ENCODE data around the gene APOL2. TPM values are rescaled to one million over a fixed set of nuclear protein-coding genes. Genes with fewer than 3 reads are reported as not detected.
A peak's percentile ranks its signal among the peaks of the same experiment; 100 is the strongest.
"Not testable (repeated sequence)": the region's sequence is repeated elsewhere in the genome, so short reads cannot be mapped to it uniquely, and the experiment has no call there.

Gene APOL2
- total RNA-seq, 2 donors from 2014 or later: 2.1 to 7.9 TPM

- peaks cover 38% of the 10 kb centered on the region for H3K9me3 Mint-ChIP-seq
- peaks cover 4% of the 10 kb centered on the region for H3K4me1 Mint-ChIP-seq
- peak; percentile 12 for DNase-seq
- Histone ChIP-seq H3K27ac (ENCODE audit: low read depth, low read length) (no peak overlapping the region), H3K4me3 (ENCODE audit: low read length) (no peak overlapping the region), H3K9ac (ENCODE audit: extremely low read depth, low read length, poor library complexity, severe bottlenecking) (no peak overlapping the region), H3K27me3 (ENCODE audit: control insufficient read depth, insufficient read depth, low read length, poor library complexity, severe bottlenecking) (no peaks in the 10 kb centered on the region), H3K4me1 (ENCODE audit: control insufficient read depth, insufficient read depth, low read length) (no peaks in the 10 kb centered on the region), H3K36me3 (ENCODE audit: control insufficient read depth, insufficient read depth, low read length) (no peaks in the 10 kb centered on the region), H3K9me3 (ENCODE audit: control insufficient read depth, low read length) (peaks cover 35% of the 10 kb centered on the region)
- TF ChIP-seq, protein P1, sequence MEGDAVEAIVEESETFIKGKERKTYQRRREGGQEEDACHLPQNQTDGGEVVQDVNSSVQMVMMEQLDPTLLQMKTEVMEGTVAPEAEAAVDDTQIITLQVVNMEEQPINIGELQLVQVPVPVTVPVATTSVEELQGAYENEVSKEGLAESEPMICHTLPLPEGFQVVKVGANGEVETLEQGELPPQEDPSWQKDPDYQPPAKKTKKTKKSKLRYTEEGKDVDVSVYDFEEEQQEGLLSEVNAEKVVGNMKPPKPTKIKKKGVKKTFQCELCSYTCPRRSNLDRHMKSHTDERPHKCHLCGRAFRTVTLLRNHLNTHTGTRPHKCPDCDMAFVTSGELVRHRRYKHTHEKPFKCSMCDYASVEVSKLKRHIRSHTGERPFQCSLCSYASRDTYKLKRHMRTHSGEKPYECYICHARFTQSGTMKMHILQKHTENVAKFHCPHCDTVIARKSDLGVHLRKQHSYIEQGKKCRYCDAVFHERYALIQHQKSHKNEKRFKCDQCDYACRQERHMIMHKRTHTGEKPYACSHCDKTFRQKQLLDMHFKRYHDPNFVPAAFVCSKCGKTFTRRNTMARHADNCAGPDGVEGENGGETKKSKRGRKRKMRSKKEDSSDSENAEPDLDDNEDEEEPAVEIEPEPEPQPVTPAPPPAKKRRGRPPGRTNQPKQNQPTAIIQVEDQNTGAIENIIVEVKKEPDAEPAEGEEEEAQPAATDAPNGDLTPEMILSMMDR (conservative IDR thresholded peaks at IDR 0.05): no peak
- no peaks in the 10 kb centered on the region for H3K36me3 Mint-ChIP-seq (ENCODE audit: low read depth)
- H3K27ac Mint-ChIP-seq: no peak overlapping the region
- peaks cover 17% of the 10 kb centered on the region for H3K27me3 Mint-ChIP-seq (ENCODE audit: insufficient read depth)
- H3K4me3 Mint-ChIP-seq: no peak overlapping the region
These were observed 26.4 kb downstream of the APOL2 start for GRCh38 chr22:36212901-36213300.

GRCh38 chr22:36211237-36211861, 28.0 kb downstream of the APOL2 start:
- H3K4me3 Mint-ChIP-seq: no peak overlapping the region
- Histone ChIP-seq H3K36me3 (ENCODE audit: control insufficient read depth, insufficient read depth, low read length) (no peaks in the 10 kb centered on the region), H3K9ac (ENCODE audit: extremely low read depth, low read length, poor library complexity, severe bottlenecking) (no peak overlapping the region), H3K4me3 (ENCODE audit: low read length) (no peak overlapping the region), H3K27ac (ENCODE audit: low read depth, low read length) (no peak overlapping the region), H3K27me3 (ENCODE audit: control insufficient read depth, insufficient read depth, low read length, poor library complexity, severe bottlenecking) (no peaks in the 10 kb centered on the region), H3K4me1 (ENCODE audit: control insufficient read depth, insufficient read depth, low read length) (no peaks in the 10 kb centered on the region), H3K9me3 (ENCODE audit: control insufficient read depth, low read length) (peaks cover 35% of the 10 kb centered on the region)
- peaks cover 4% of the 10 kb centered on the region for H3K4me1 Mint-ChIP-seq
- TF ChIP-seq, protein P1 (conservative IDR thresholded peaks at IDR 0.05): no peak
- H3K9me3 Mint-ChIP-seq: peaks cover 38% of the 10 kb centered on the region
- WGBS, 2 experiments (ENCODE audit: insufficient coverage in 1 of 2, insufficient read length in 1 of 2): 90 to 94% methylated on average over 2 to 4 of the region's 4 CpGs
- H3K27me3 Mint-ChIP-seq (ENCODE audit: insufficient read depth): peaks cover 17% of the 10 kb centered on the region
- H3K27ac Mint-ChIP-seq: no peak overlapping the region
- DNase-seq: peak; percentile 12
- no peaks in the 10 kb centered on the region for H3K36me3 Mint-ChIP-seq (ENCODE audit: low read depth)

DNA sequence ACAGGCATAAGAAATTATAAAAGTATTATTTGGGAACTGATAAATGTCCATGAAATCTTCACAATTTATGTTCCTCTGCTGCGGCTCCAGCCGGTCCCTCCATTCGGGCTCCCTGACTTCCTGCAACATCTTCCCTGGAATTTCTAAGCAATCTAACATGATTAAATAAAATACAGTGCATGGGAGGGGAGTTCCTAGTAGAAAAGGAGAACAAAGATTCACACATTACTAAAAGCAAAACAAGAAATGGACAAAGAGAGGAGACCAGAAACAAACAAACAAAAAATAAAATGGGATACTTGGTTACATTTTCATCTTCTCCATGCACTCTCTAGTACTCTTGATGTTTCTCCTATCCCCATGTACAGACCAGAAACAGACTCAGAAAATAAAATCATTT, 29.1 kb downstream of the APOL2 start:
- H3K4me3 Mint-ChIP-seq: no peak overlapping the region

GRCh38 chr22:36209488-36209908, 29.8 kb downstream of the APOL2 start:
- not testable (repeated sequence) for H3K4me1 ChIP-seq (ENCODE audit: control insufficient read depth, insufficient read depth, low read length); H3K27ac Mint-ChIP-seq; H3K27ac ChIP-seq (ENCODE audit: low read depth, low read length); H3K36me3 ChIP-seq (ENCODE audit: control insufficient read depth, insufficient read depth, low read length); H3K4me1 Mint-ChIP-seq; H3K27me3 ChIP-seq (ENCODE audit: control insufficient read depth, insufficient read depth, low read length, poor library complexity, severe bottlenecking); H3K9ac ChIP-seq (ENCODE audit: extremely low read depth, low read length, poor library complexity, severe bottlenecking); H3K4me3 Mint-ChIP-seq; DNase-seq; H3K36me3 Mint-ChIP-seq (ENCODE audit: low read depth); H3K4me3 ChIP-seq (ENCODE audit: low read length)
- H3K9me3 Mint-ChIP-seq: peaks cover 33% of the 10 kb centered on the region
- peaks cover 27% of the 10 kb centered on the region for H3K9me3 ChIP-seq (ENCODE audit: control insufficient read depth, low read length)
- H3K27me3 Mint-ChIP-seq (ENCODE audit: insufficient read depth): peaks cover 17% of the 10 kb centered on the region
- 83 to 90% methylated on average over 2 to 5 of the region's 5 CpGs for WGBS, 2 experiments (ENCODE audit: insufficient coverage in 1 of 2, insufficient read length in 1 of 2)

More for the DNA sequence above, 29.1 kb downstream of the APOL2 start:
- Mint-ChIP-seq H3K27ac (no peak overlapping the region), H3K36me3 (ENCODE audit: low read depth) (no peaks in the 10 kb centered on the region), H3K9me3 (peaks cover 34% of the 10 kb centered on the region), H3K4me1 (no peaks in the 10 kb centered on the region), H3K27me3 (ENCODE audit: insufficient read depth) (peaks cover 17% of the 10 kb centered on the region)
- no peak for DNase-seq
- 94% methylated on average over 3 of the region's 3 CpGs; no CpG with 5 or more reads in 1 of the 2 experiments for WGBS, 2 experiments (ENCODE audit: insufficient coverage in 1 of 2, insufficient read length in 1 of 2)
- peaks cover 32% of the 10 kb centered on the region for H3K9me3 ChIP-seq (ENCODE audit: control insufficient read depth, low read length)
- H3K36me3 ChIP-seq (ENCODE audit: control insufficient read depth, insufficient read depth, low read length): no peaks in the 10 kb centered on the region
- no peak overlapping the region for H3K27ac ChIP-seq (ENCODE audit: low read depth, low read length)
- H3K4me1 ChIP-seq (ENCODE audit: control insufficient read depth, insufficient read depth, low read length): no peaks in the 10 kb centered on the region
- no peaks in the 10 kb centered on the region for H3K27me3 ChIP-seq (ENCODE audit: control insufficient read depth, insufficient read depth, low read length, poor library complexity, severe bottlenecking)
- H3K9ac ChIP-seq (ENCODE audit: extremely low read depth, low read length, poor library complexity, severe bottlenecking): no peak overlapping the region
- TF ChIP-seq, protein P1 (conservative IDR thresholded peaks at IDR 0.05): no peak
- no peak overlapping the region for H3K4me3 ChIP-seq (ENCODE audit: low read length)
